Lung (tissue), 16 donors: ENCODE data around the gene OR6M1. TPM values are rescaled to one million over a fixed set of nuclear protein-coding genes. Genes with fewer than 3 reads are reported as not detected.

ENCODE experiments used
- ATAC-seq: fragments of 200-7000 bp; cut with Tn5 transposase; one replicate; pipeline ENCODE4 v1.9.1; 2020; ENCODE audit warnings: moderate number of reproducible peaks; ENCODE audit not compliant: insufficient read depth, low FRiP score
- DNase-seq, 3 donors: peaks; one replicate each; pipeline ENCODE4 v3.0.0-alpha.2; 2013 to 2017
- H3K27ac ChIP-seq, 2 donors: one replicate each; pipeline ENCODE4 v1.5.1; 2013; ENCODE audit warnings: mild to moderate bottlenecking in 2 of 2, moderate library complexity in 2 of 2, control low read depth in 1 of 2, inconsistent platforms in 1 of 2, low read depth in 1 of 2, low read length in 1 of 2
- H3K27me3 ChIP-seq, 3 donors: one replicate each; pipeline ENCODE4 v1.5.1; 2013; ENCODE audit warnings: low read length in 2 of 3; ENCODE audit not compliant: control insufficient read depth in 3 of 3, insufficient read depth in 3 of 3
- H3K36me3 ChIP-seq, 4 donors: one replicate each; pipeline ENCODE4 v1.5.1; 2013; ENCODE audit warnings: low read length in 4 of 4, mild to moderate bottlenecking in 1 of 4, moderate library complexity in 1 of 4; ENCODE audit not compliant: control insufficient read depth in 4 of 4, insufficient read depth in 4 of 4
- H3K4me1 ChIP-seq, 5 donors: one replicate each; pipeline ENCODE4 v1.5.1; 2013; ENCODE audit warnings: low read length in 5 of 5, mild to moderate bottlenecking in 2 of 5, moderate library complexity in 1 of 5; ENCODE audit not compliant: control insufficient read depth in 5 of 5, insufficient read depth in 5 of 5
- H3K4me3 ChIP-seq: one replicate; pipeline ENCODE4 v1.5.1; 2013; ENCODE audit warnings: mild to moderate bottlenecking, control low read depth, moderate library complexity
- H3K9ac ChIP-seq, 2 donors: one replicate each; pipeline ENCODE4 v1.5.1; 2013; ENCODE audit warnings: low read length in 2 of 2, control low read depth in 1 of 2; ENCODE audit not compliant: insufficient read depth in 1 of 2
- H3K9me3 ChIP-seq, 4 donors: one replicate each; pipeline ENCODE4 v1.5.1; 2013; ENCODE audit warnings: low read length in 3 of 4, mild to moderate bottlenecking in 1 of 4, moderate library complexity in 1 of 4; ENCODE audit not compliant: control insufficient read depth in 4 of 4, insufficient read depth in 3 of 4
- WGBS, 2 donors: extraction: QIAGEN DNeasy Blood & Tissue Kit; methylation state at CpG; one replicate each; pipeline ENCODE4 v1.1.7; 2013; 5-methylcytosine and 5-hydroxymethylcytosine counted together
- long read RNA-seq, 5 donors: transcript quantifications; one replicate each; lab custom pipeline, GENCODE V29; 2026
- polyA plus RNA-seq, 2 donors: library from polyadenylated mRNA; stranded (reverse); fragments of 200-250 nt; gene quantifications; one replicate each; pipeline ENCODE4 v1.2.1, GENCODE V29; 2013
- total RNA-seq, 2 donors: library from RNA; depleted of rRNA in 1 of 2; stranded (reverse); fragments of >200 nt in 1 of 2; gene quantifications; one replicate each; pipeline ENCODE4 v1.2.1, GENCODE V29; 2014 to 2021
- TF ChIP-seq, protein P1 (sequence below): IDR thresholded peaks from 2 replicates; pipeline ENCODE4 v1.5.1; 2012; ENCODE audit warnings: mild to moderate bottlenecking; ENCODE audit errors: control extremely low read depth, extremely low read depth
- donor health status: control.
- donor health status: control.
- donor health status: Bipolar disorder and iron deficiency.
- donor health status: healthy.
- donor health status: DM: yes; HTN: yes; CAD: no.

Gene OR6M1, protein sequence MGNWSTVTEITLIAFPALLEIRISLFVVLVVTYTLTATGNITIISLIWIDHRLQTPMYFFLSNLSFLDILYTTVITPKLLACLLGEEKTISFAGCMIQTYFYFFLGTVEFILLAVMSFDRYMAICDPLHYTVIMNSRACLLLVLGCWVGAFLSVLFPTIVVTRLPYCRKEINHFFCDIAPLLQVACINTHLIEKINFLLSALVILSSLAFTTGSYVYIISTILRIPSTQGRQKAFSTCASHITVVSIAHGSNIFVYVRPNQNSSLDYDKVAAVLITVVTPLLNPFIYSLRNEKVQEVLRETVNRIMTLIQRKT
- not detected for total RNA-seq
- not detected for polyA plus RNA-seq
- long read RNA-seq, donor 1, partial matches to known transcripts: 0 of 1 reads
- long read RNA-seq, donor 1, other reads (novel, unspliced or antisense): 0 of 1 reads
- long read RNA-seq, donor 2: 0 reads
- long read RNA-seq, donor 3: 0 reads
- long read RNA-seq, donor 4: 0 reads
- long read RNA-seq, donor 5: 0 reads

DNA sequence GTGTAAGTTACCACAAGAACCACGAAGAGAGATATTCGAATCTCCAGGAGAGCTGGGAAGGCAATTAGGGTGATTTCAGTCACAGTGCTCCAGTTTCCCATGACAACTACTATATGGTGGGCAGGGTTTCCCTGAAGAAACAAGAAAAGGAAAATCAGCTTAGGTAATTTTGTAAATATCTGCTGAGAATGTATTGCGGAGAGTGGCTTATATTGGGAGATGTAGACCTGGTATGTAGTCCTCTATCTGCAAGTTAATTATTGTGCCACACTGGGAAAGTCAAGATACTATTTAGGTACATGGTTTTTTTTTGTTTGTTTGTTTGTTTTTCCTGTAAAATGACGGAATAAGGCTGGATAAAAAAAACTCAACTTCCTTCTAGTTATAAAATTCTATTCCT lies at the start of gene OR6M1:
TSS of gene OR6M1 (minus strand) at position 101 of the 400 bp plus-strand sequence. CDS start at position 101, 0 bp downstream.
- Histone ChIP-seq H3K9ac (no peak within 1 kb of the TSS), H3K27me3 (peaks cover 0 to 2% (median 0%) of the 10 kb centered on the region in 3 donors), H3K27ac (no peak within 1 kb of the TSS), H3K36me3 (no peaks in the 10 kb centered on the region), H3K9me3 (no peaks in the 10 kb centered on the region), H3K4me3 (no peak within 1 kb of the TSS), H3K4me1 (no peaks in the 10 kb centered on the region)
- DNase-seq (no peak), ATAC-seq (no peak)
- TF ChIP-seq, protein P1, sequence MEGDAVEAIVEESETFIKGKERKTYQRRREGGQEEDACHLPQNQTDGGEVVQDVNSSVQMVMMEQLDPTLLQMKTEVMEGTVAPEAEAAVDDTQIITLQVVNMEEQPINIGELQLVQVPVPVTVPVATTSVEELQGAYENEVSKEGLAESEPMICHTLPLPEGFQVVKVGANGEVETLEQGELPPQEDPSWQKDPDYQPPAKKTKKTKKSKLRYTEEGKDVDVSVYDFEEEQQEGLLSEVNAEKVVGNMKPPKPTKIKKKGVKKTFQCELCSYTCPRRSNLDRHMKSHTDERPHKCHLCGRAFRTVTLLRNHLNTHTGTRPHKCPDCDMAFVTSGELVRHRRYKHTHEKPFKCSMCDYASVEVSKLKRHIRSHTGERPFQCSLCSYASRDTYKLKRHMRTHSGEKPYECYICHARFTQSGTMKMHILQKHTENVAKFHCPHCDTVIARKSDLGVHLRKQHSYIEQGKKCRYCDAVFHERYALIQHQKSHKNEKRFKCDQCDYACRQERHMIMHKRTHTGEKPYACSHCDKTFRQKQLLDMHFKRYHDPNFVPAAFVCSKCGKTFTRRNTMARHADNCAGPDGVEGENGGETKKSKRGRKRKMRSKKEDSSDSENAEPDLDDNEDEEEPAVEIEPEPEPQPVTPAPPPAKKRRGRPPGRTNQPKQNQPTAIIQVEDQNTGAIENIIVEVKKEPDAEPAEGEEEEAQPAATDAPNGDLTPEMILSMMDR: no peak
- WGBS, 2 donors: 72 to 75% methylated on average over 4 of the region's 4 CpGs

DNA sequence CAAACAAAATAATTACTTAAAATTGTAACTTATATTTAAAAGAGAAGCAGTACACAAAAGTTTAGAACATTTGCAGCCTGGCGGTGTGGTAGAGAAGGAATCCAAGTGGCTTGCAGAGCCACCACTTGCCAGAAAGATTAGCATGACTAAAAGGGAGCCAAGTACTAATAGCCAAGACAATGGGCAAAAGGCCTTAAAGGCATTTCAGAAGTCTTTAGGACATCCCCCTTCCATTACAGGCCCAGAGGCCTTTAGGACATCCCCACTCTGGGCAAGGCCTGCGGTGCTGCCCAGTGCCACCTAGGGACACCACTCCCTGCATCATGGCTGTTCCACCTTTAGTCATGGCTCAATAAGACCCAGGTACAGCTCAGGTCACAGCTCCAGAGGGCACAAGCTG lies 46.9 kb upstream of the OR6M1 start:
- no peaks in the 10 kb centered on the region for H3K4me1 ChIP-seq
- 93 to 97% methylated on average over 2 of the region's 2 CpGs for WGBS, 2 donors
- ATAC-seq: no peak
- H3K27me3 ChIP-seq: no peaks in the 10 kb centered on the region
- H3K9me3 ChIP-seq: peaks cover 0 to 4% (median 0%) of the 10 kb centered on the region in 4 donors
- no peak overlapping the region for H3K4me3 ChIP-seq
- no peak overlapping the region for H3K27ac ChIP-seq
- H3K9ac ChIP-seq: no peak overlapping the region
- no peaks in the 10 kb centered on the region for H3K36me3 ChIP-seq
- TF ChIP-seq, protein P1: no peak
- no peak for DNase-seq

DNA sequence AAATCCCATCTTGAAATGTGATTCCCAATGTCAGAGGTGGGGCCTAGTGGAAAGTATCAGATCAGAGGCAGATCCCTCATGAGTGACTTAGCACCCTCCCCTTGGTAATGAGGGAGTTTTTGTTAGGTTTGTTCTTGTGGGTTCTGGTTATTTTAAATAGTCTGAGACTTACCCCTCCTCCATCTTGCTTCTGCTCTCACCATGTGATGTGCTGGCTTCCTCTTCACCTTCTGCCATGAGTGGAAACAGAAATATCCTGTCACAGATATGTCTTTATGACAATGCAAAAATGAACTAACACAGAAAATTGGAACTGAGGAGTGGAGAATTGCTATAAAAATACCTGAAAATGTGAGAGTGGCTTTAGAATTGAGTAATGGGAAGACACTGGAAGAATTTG lies 46.2 kb upstream of the OR6M1 start:
- no peaks in the 10 kb centered on the region for H3K27me3 ChIP-seq
- TF ChIP-seq, protein P1: no peak
- ATAC-seq (no peak), DNase-seq (no peak)
- no peak overlapping the region for H3K9ac ChIP-seq
- H3K4me1 ChIP-seq: no peaks in the 10 kb centered on the region
- H3K9me3 ChIP-seq: peaks cover 0 to 4% (median 0%) of the 10 kb centered on the region in 4 donors
- H3K27ac ChIP-seq: no peak overlapping the region
- H3K36me3 ChIP-seq: no peaks in the 10 kb centered on the region
- no peak overlapping the region for H3K4me3 ChIP-seq
